ENCODE measurements around the gene FAM53B. TPM values are rescaled to one million over a fixed set of nuclear protein-coding genes. Genes with fewer than 3 reads are reported as not detected.

The FAM53B gene
- total RNA-seq, 1 donor from 2014 or later = 41.3 TPM

GRCh38 chr10:124711145-124711544 lies 33.0 kb downstream of the FAM53B start:
- Mint-ChIP-seq H3K4me1 (peaks cover 52% of the 10 kb centered on the region), H3K4me3 (no peak overlapping the region), H3K9me3 (no peaks in the 10 kb centered on the region), H3K27ac (ENCODE audit: unreplicated experiment) (no peak overlapping the region), H3K36me3 (ENCODE audit: low read depth) (no peaks in the 10 kb centered on the region), H3K27me3 (ENCODE audit: low read depth) (no peaks in the 10 kb centered on the region)
- DNase-seq (ENCODE audit: low read depth, low spot score) = no peak
- TF ChIP-seq, protein P1, sequence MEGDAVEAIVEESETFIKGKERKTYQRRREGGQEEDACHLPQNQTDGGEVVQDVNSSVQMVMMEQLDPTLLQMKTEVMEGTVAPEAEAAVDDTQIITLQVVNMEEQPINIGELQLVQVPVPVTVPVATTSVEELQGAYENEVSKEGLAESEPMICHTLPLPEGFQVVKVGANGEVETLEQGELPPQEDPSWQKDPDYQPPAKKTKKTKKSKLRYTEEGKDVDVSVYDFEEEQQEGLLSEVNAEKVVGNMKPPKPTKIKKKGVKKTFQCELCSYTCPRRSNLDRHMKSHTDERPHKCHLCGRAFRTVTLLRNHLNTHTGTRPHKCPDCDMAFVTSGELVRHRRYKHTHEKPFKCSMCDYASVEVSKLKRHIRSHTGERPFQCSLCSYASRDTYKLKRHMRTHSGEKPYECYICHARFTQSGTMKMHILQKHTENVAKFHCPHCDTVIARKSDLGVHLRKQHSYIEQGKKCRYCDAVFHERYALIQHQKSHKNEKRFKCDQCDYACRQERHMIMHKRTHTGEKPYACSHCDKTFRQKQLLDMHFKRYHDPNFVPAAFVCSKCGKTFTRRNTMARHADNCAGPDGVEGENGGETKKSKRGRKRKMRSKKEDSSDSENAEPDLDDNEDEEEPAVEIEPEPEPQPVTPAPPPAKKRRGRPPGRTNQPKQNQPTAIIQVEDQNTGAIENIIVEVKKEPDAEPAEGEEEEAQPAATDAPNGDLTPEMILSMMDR (conservative IDR thresholded peaks at IDR 0.05) = no peak

DNA sequence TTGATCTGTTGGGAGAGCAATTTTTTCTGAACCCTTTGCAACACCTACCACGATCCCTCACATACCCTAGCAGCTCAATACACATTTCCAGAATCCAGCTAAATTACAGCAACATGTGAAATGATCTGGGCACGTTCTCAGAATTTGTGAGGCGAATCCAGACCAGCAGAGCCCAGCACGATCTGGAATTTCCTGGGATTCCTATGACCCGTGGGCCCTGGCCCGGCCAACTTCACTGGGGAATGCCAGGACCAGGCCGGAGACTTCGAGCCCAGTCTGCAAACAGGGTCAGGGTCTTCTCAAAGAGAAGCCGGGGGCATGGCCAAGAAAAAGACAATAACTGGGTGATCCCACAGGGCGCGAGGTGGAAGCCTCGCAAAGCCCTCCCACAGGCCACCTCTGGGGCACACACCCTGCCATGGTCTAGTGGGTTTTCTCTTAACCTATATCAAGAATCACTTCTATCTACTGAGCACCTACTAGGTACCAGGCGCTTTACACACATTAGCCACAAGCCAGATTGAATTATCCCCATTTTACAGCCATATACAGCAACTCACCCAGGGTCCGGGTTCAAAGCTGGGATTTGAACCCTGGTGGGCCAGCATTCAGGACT lies 33.8 kb downstream of the FAM53B start:
- DNase-seq (ENCODE audit: low read depth, low spot score) = no peak
- Mint-ChIP-seq H3K27me3 (ENCODE audit: low read depth) (no peaks in the 10 kb centered on the region), H3K36me3 (ENCODE audit: low read depth) (no peaks in the 10 kb centered on the region), H3K4me3 (no peak overlapping the region), H3K27ac (ENCODE audit: unreplicated experiment) (no peak overlapping the region), H3K4me1 (peaks cover 50% of the 10 kb centered on the region), H3K9me3 (no peaks in the 10 kb centered on the region)
- TF ChIP-seq, protein P1 (conservative IDR thresholded peaks at IDR 0.05) = no peak

- no peaks in the 10 kb centered on the region for H3K27me3 Mint-ChIP-seq (ENCODE audit: low read depth)
- H3K27ac Mint-ChIP-seq (ENCODE audit: unreplicated experiment) = no peak overlapping the region
- no peak for DNase-seq (ENCODE audit: low read depth, low spot score)
- H3K4me1 Mint-ChIP-seq = peaks cover 50% of the 10 kb centered on the region
- no peaks in the 10 kb centered on the region for H3K9me3 Mint-ChIP-seq
- H3K4me3 Mint-ChIP-seq = no peak overlapping the region
- TF ChIP-seq, protein P1 (conservative IDR thresholded peaks at IDR 0.05) = no peak
- H3K36me3 Mint-ChIP-seq (ENCODE audit: low read depth) = no peaks in the 10 kb centered on the region
Measured at GRCh38 chr10:124709861-124710260, 34.3 kb downstream of the FAM53B start.

DNA sequence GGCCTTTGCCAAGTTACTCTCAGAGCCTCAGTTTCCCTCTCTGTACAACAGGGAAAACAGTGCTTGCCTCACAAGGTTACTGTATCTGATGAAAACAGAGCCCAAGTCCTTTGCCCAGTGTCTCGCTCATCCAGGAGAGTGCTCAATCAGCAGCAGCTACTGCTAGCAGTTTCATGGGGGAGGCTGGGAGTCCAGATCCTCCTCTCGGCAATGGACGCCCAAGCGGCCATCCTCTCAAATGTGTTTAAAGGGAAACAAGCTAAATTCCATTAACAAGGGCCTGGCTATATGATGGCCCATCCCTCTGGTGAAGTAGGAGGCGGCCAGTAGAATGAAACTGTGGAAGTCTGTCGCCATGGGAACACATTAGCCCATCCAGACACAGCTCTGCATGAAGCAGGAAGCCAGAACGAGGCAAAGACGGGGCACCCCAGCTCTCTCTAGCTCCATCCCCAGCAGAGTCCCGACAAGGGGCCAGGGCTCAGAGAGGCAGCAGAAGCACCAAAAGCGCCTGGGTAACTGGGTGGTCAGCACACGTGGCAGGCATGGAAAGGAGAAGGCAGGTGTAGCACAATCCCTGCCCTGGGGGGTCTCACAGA lies 35.2 kb downstream of the FAM53B start:
- no peak for DNase-seq (ENCODE audit: low read depth, low spot score)
- H3K27me3 Mint-ChIP-seq (ENCODE audit: low read depth) = no peaks in the 10 kb centered on the region
- no peak overlapping the region for H3K4me3 Mint-ChIP-seq
- H3K9me3 Mint-ChIP-seq = no peaks in the 10 kb centered on the region
- H3K27ac Mint-ChIP-seq (ENCODE audit: unreplicated experiment) = peak overlapping the region; percentile 15
- peaks cover 48% of the 10 kb centered on the region for H3K4me1 Mint-ChIP-seq
- no peaks in the 10 kb centered on the region for H3K36me3 Mint-ChIP-seq (ENCODE audit: low read depth)
- TF ChIP-seq, protein P1 (conservative IDR thresholded peaks at IDR 0.05) = no peak

GRCh38 chr10:124708246-124708779 lies 35.9 kb downstream of the FAM53B start:
- Mint-ChIP-seq H3K4me3 (no peak overlapping the region), H3K9me3 (no peaks in the 10 kb centered on the region), H3K36me3 (ENCODE audit: low read depth) (no peaks in the 10 kb centered on the region), H3K4me1 (peaks cover 41% of the 10 kb centered on the region), H3K27ac (ENCODE audit: unreplicated experiment) (no peak overlapping the region), H3K27me3 (ENCODE audit: low read depth) (no peaks in the 10 kb centered on the region)
- TF ChIP-seq, protein P1 (conservative IDR thresholded peaks at IDR 0.05) = no peak
- DNase-seq (ENCODE audit: low read depth, low spot score) = no peak
